ENCODE data around the gene WSCD2. TPM values are rescaled to one million over a fixed set of nuclear protein-coding genes. Genes with fewer than 3 reads are reported as not detected.

The WSCD2 gene
- total RNA-seq, 1 donor from 2014 or later, result 1.9 TPM

GRCh38 chr12:108236366-108236765 lies 107.3 kb downstream of the WSCD2 start:
- Mint-ChIP-seq H3K9me3 (no peaks in the 10 kb centered on the region), H3K27ac (no peak overlapping the region), H3K36me3 (ENCODE audit: low read depth) (no peaks in the 10 kb centered on the region), H3K4me3 (no peak overlapping the region), H3K27me3 (peaks cover 8% of the 10 kb centered on the region), H3K4me1 (no peaks in the 10 kb centered on the region)
- DNase-seq (no peak), ATAC-seq (ENCODE audit: low read depth) (no peak)
- intact Hi-C loops (cut with micrococcal nuclease), result no loop called here
- CTCF ChIA-PET, result no interaction called here
- POLR2A ChIA-PET, result no interaction called here
- no peak for TF ChIP-seq CTCF (IDR thresholded peaks at IDR 0.05)

GRCh38 chr12:108237272-108237671 lies 108.2 kb downstream of the WSCD2 start:
- ChIA-PET POLR2A (interaction anchor here (0.6 kb wide), 1 partner anchor 274 kb away, joined by 3 read pairs; no protein-coding TSS in a partner anchor), CTCF (no interaction called here)
- H3K27ac Mint-ChIP-seq, result no peak overlapping the region
- intact Hi-C loops (cut with micrococcal nuclease), result no loop called here
- DNase-seq, result no peak
- H3K36me3 Mint-ChIP-seq (ENCODE audit: low read depth), result no peaks in the 10 kb centered on the region
- no peaks in the 10 kb centered on the region for H3K9me3 Mint-ChIP-seq
- no peak for ATAC-seq (ENCODE audit: low read depth)
- no peak overlapping the region for H3K4me3 Mint-ChIP-seq
- no peak for TF ChIP-seq CTCF (IDR thresholded peaks at IDR 0.05)
- no peaks in the 10 kb centered on the region for H3K4me1 Mint-ChIP-seq
- peaks cover 10% of the 10 kb centered on the region for H3K27me3 Mint-ChIP-seq

- H3K27me3 Mint-ChIP-seq, result peaks cover 10% of the 10 kb centered on the region
- H3K27ac Mint-ChIP-seq, result no peak overlapping the region
- TF ChIP-seq CTCF (IDR thresholded peaks at IDR 0.05), result no peak
- DNase-seq (no peak), ATAC-seq (ENCODE audit: low read depth) (no peak)
- no peak overlapping the region for H3K4me3 Mint-ChIP-seq
- CTCF ChIA-PET, result no interaction called here
- H3K4me1 Mint-ChIP-seq, result no peaks in the 10 kb centered on the region
- no peaks in the 10 kb centered on the region for H3K9me3 Mint-ChIP-seq
- intact Hi-C loops (cut with micrococcal nuclease), result no loop called here
- H3K36me3 Mint-ChIP-seq (ENCODE audit: low read depth), result no peaks in the 10 kb centered on the region
- POLR2A ChIA-PET, result no interaction called here
Observed at GRCh38 chr12:108238474-108238873, 109.4 kb downstream of the WSCD2 start.

- CTCF ChIA-PET, result no interaction called here
- intact Hi-C loops (cut with micrococcal nuclease), result no loop called here
- no peak overlapping the region for H3K4me3 Mint-ChIP-seq
- DNase-seq (no peak), ATAC-seq (ENCODE audit: low read depth) (no peak)
- no peak for TF ChIP-seq CTCF (IDR thresholded peaks at IDR 0.05)
- peaks cover 10% of the 10 kb centered on the region for H3K27me3 Mint-ChIP-seq
- no peaks in the 10 kb centered on the region for H3K9me3 Mint-ChIP-seq
- POLR2A ChIA-PET, result no interaction called here
- H3K4me1 Mint-ChIP-seq, result no peaks in the 10 kb centered on the region
- no peaks in the 10 kb centered on the region for H3K36me3 Mint-ChIP-seq (ENCODE audit: low read depth)
- no peak overlapping the region for H3K27ac Mint-ChIP-seq
Observed at GRCh38 chr12:108239378-108239777, 110.3 kb downstream of the WSCD2 start.

GRCh38 chr12:108240027-108240785 lies 111.1 kb downstream of the WSCD2 start:
- TF ChIP-seq CTCF (IDR thresholded peaks at IDR 0.05), result no peak
- peaks cover 10% of the 10 kb centered on the region for H3K27me3 Mint-ChIP-seq
- no peaks in the 10 kb centered on the region for H3K36me3 Mint-ChIP-seq (ENCODE audit: low read depth)
- intact Hi-C loops (cut with micrococcal nuclease), result no loop called here
- ATAC-seq (ENCODE audit: low read depth) (no peak), DNase-seq (no peak)
- H3K27ac Mint-ChIP-seq, result no peak overlapping the region
- no peaks in the 10 kb centered on the region for H3K9me3 Mint-ChIP-seq
- H3K4me1 Mint-ChIP-seq, result no peaks in the 10 kb centered on the region
- POLR2A ChIA-PET, result no interaction called here
- CTCF ChIA-PET, result no interaction called here
- H3K4me3 Mint-ChIP-seq, result no peak overlapping the region
